Femur (tissue), 1 donor: ENCODE data around the gene CLDN19.
"Not testable (repeated sequence)": the region's sequence is repeated elsewhere in the genome, so short reads cannot be mapped to it uniquely, and the experiment has no call there.

Experiments
- DNase-seq: peaks from one replicate; pipeline ENCODE4 v3.0.0-alpha.2; 2017

CLDN19 gene

DNA sequence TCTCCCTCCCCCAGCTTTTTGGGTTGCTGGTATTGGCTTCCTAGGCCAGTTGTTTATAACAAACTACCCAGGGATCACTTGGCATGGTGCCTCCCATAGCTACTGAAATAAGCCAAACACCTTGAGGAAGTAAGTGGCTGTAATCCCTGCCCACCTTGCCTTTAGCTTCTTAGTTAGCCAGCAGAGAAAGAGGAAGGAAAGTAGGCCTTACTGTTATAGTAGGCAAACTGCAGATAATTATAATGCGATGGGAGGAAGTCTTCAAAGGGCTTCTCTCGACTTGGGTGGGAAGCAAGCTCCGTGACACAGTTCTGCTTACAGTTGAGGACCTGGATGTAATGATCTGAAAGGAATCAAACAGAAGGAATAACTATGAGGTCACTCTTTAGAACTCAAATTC is 18.6 kb upstream of the CLDN19 start:
- DNase-seq, result no peak

DNA sequence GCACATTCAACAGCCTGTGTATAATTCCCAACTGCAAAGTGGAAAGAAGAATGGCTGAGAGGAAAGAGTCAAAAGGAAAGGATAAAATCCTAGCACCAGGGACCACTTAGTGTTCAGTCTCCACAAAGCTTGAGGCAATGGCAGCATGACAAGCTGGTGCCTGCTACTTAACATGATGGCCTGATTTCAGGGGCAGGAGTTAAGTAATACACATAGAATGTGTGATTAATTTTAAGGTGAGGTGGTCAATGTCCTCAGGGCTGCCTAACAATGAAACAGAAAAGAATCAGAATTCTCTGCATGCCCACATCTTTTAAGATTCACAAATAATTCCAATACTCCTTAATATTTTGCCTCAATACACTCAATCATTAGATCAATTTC is 17.8 kb upstream of the CLDN19 start:
- no peak for DNase-seq

DNA sequence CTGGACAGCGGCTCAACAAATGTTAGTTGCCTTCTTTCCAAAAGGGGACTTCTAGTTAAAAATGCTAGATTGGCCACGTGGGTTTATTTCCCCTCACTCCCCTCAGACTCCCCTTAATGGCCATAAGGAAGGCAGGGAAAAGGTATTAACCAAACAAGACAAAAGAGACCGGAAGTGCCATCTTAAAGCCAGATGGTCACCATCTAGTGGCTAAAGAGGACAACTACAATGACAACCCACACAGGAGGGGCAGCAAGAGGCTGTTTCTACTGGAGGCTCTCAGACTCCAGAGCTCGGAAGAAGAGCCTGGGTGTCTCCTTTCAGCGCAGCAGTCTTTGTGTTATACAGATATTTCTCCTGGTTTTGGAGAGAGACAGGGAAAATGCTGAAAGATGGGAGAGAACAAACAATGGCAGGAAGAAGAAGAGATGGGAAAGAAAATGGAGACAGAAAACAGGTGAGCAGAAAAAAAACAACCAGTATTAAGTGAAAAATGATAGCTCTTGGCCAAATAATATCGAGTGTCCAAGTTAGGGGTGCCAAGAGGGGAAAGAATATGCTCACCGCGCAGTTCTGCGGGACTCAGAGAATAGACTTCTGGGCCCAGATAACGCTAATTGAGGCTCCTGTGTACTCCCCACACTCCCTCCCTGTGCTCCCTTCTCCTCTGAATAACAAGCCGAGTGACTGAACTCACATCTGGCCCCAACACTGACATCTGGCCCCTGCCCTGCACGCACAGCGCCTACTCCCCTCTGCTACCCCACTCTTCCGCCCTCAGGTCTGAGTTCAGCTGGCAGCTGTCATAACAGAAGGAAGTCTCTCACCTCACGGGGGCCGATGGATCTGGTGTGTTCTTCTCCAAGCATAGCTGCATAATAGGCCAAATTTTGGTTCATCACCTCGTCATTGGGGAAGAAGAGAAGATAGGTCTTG is 17.2 kb upstream of the CLDN19 start:
- DNase-seq, result no peak

- DNase-seq, result no peak
Observed at GRCh38 chr1:42753070-42753469, 13.0 kb upstream of the CLDN19 start.

- DNase-seq, result no peak
Observed at GRCh38 chr1:42752284-42752683, 12.2 kb upstream of the CLDN19 start.

DNA sequence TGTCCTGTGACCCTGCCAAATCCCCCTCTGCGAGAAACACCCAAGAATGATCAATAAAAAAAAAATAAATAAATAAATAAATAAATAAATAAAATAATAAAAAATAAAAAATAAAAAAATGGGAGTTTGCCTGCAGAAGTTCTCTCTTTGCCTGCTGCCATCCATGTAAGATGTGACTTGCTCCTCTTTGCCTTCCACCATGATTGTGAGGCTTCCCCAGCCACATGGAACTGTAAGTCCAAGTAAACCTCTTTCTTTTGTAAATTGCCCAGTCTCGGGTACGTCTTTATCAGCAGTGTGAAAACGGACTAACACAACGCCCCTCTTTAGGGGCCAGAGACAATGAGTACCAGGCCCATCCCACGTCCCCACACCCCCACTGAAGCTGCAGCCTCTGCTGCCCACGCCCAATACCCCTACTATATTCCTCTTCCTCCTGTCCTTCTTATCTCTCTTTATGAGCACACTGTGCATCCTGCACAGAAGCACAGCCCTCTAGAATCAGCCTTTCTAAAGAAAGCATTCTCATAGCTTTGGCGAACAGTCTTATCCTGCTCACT is 11.6 kb upstream of the CLDN19 start:
- not testable (repeated sequence) for DNase-seq

DNA sequence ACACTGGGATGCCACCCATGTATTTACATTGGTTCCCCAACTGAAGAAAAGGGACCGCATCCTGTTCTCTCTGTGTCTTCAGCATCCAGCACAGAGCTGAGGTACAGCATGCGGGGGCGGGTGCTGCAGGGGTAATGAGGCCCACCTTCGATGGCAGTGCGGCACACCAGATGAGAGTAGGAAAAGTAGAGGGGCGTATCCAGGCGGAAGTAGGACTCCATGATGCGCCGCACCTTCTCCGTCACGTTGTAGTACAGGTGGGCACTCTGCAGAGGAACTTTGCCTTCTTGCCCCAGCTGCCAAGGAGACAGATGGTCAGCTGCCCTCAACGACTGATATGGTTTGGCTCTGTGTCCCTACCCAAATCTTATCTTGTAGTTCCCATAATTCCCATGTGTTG is 10.0 kb upstream of the CLDN19 start:
- no peak for DNase-seq

DNA sequence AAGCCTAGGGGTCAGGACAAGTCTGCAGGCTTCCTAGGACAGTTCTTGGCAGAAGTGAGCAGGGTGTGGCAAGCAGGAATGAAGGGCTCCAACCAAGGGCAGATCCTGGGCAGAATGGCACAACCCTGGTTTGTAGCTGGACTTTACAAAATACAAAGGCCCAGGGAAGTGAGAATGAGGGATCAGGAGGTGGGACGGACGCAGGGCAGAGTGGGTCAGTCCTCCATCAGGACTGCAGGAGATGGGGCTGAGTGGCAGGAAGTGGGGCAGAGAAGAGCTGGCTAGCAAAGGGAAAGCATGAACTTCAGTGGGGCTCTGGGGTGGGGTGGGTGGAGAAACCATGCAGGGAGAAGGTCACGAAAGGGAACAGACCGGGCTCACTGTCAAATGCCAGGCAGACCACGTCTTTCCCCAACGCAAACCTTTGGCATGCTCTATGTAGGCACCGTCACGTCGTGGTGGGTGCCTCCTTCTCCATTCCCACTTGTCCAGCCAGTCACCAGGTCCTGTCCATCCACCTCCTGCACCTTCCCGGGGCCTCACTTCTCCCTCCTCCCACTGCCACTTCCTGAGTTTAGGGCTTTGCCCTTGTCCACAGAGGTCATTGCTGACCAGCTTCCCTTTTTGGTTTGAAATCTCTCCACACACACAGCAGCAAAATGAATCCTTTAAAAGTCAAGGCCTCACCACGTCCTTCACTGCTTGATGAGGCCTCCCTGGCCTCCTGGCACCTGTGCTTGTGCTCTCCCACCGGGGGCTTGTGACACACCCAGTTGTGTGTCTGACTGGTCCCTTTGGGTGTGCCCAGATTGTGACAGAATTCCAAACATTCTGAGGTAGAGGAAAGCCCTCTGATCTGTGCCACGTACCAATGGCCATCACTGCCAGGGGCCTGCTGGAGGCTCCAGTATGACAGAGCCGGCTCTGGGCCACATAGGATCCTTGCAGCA is 8.7 kb upstream of the CLDN19 start:
- no peak for DNase-seq

DNA sequence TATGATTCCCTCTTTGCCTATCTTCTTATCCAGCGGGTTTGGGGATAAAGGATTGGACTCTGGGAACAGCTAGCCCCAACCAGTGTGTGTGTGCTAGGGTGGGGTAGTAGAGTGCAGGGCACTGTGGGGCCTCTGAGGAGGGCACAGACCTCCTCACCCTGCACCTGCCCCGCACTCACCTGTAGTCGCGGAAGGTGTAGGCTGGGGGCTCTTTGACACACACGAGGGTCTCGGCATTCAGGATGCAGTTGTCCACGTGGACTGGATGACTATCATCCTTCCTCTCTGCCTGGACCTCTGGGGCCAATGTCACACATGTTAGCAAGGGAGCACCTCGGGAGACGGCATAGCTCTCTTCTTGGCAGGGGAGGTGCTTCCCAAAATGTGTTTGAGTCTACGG is 8.0 kb upstream of the CLDN19 start:
- no peak for DNase-seq

DNA sequence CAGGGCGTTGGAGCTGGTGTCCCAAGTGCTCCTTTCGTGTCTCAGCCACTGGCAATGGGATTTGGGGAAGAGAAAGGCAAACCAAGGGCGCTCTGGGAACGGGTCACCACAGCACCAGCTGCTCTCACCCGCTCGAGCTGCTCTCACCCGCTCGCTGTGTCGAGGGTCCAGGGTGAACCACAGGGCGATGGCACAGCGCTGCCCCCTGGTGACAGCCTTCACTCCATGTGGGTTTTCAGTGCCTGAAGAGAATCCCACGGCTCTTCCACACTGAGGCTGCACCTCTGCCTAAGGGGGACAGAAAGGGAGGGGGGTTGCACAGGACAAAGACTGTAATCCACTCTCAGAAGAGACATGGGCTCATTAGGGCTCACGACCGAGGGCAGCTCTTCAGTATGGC is 7.1 kb upstream of the CLDN19 start:
- DNase-seq, result no peak

DNA sequence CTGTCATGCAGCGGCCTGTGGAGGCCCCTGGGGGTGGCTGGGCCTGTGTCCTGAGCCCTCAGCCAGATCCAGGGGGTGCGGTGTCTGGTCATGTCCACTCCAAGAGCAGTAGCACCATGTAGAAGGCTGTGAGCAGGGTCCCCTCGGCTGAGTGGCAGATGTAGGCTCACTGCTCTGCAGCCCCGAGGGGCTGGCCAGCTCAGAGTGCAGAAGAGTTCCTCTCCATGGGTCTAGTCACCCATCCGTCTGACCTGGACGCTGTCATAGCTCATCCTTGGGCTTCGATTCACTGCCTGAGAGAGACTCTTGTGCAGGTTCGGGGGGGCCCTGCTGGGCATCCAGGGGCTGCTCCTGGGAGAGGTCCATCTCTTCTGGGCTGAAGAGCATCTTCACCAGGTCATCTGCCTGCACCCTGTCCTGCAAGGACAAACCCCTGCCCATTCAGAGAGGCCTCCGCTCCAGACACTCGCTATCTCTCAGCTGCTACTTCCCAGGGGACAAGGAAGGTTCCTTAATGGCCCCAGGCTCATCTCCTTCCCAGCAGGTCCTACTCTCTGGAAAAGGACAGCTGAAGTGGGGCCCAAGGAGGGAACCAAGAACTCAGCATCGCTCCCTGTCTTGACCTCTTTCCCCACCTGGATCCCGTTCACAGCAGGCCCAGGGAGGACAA is 6.5 kb upstream of the CLDN19 start:
- no peak for DNase-seq

DNA sequence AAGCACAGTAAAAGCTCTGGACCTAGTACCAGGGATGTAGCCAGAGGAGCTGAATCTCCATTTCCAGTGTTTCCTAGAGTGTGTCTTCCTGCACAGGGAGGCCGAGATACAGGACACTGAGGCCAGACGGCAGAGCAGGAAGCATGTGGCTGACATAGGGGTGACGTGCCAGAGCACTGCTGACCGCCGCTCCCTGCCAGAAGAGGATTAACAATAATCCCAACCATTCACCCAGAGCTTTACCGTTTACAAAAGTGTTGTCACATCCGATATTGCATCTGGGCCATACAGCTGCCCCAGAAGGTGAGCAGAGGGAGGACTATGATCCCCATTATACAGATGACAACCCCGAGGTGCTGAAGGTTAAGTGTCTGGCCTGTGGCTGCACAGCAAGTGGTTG is 5.8 kb upstream of the CLDN19 start:
- no peak for DNase-seq

- no peak for DNase-seq
Observed at GRCh38 chr1:42744148-42744413, 4.0 kb upstream of the CLDN19 start.

DNA sequence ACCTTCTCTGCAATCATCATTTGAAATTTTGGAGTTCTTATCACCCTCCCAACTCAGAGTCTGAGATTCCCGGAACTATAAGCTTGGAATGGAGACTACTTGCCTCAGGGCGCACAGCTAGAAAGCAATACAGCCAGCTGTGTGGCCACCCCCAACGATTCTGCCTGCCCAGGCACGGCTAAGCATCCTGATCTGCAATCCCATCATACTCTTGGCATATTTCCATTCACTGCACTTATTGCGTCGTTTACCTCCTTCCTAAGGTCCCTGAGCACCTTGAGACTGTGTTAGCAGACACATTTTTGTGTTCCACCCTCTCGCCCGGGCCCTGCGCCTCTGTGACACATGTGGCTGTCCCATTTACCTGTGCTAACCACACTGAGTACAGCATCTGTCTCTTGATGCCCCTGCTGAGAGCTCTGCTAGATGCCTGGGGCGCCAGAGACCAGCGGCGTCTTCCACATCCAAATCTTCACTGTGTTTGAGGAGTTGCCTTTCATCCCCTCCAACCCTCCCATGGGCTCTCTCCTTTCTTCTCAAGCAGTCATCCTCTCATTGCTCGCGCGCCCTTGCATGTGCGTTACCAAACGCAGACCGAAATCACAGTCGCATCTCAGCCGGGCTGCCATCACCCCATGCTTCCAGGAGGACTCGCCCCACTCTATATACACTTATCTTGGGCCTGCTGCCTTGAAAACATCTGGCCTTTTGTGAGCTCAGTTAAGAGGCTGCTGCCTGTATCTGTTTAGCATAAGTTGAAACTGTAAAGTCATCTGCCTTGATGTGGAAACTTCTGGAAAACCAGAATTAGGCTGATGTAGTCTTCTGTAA is 3.5 kb upstream of the CLDN19 start:
- DNase-seq, result no peak

DNA sequence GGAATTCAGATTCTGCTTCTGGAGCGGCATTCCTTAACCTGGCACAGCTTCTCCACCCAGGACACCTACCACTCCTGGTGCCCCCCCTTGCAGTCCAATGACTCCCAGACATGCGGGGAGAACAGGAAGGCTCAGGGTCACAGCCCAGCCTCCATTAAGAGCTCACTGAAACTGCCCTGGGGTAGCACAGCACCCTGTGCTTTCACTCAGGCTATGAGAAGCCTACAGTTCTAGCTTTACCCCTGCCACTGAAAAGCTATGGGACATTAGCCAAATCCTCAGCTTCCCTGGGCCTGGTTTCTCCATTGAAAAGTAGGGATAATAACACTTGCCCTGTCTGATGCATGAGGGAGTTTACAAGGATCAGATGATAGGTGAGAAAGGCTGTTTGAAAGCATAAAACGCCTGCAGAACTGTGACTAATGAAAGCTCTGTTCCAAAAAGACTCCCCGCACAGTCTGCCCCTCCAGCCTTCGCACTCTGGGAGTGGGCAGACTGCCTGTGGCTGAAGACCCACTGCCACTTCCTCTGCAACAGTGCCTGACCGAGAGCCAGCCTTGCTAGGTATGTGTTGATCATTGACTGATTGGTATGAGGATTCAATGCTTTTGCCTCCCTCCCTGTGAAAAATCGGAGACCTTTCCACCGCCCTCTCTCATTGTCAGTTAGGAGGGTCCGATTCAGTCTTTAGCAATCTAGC is 2.7 kb upstream of the CLDN19 start:
- DNase-seq, result no peak

GRCh38 chr1:42742141-42742540 is 2.1 kb upstream of the CLDN19 start:
- no peak for DNase-seq

DNA sequence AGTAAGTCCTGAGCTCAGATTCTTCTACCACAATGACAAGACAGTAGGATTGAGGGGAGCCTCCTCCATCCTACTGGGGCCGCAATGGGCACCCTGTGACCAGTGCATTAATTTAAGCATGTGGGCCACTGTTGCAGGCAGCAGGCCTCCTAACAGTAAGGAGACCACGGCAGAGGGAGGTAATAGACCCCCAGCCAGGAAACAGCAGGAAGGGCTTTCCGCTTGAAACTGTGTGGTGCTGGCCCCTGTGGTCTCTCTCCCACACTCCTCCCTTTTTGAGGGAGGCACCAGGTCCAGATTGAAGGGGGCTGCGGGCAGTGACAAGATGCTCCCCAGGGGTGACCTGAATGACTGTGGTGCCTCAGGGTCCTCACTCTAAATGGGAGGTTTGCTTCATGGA is 1.7 kb upstream of the CLDN19 start:
- no peak for DNase-seq

- DNase-seq, result no peak
Observed at GRCh38 chr1:42740851-42741580, 980 bp upstream of the CLDN19 start.

DNA sequence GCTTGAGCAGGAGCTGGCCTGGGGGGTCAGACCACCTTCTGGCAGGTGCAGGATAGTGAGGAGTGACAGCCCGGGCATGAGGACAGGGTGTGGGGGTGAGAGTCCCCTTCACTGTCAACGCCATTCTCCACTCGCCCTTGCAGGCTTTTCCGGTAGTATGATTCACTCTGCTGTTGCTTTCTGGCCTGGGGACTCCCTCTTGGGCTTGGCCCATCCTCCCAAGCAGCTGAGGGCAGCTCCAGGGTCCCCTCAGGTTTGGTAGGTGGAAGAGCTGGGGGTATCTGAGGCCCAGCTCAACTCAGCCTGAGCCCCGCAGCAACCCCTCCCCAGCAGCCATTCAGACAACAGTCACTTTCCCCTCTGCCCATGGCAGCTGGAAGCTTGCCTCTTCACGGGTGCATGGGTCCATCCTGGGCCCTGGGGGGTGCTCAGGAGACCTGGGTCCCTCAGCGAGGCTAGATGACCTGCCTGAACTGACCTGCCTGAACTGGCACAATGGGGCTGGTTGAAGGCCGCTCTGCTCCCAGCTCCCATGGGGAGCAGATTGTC is 1.3 kb downstream of the CLDN19 start:
- DNase-seq, result no peak

DNA sequence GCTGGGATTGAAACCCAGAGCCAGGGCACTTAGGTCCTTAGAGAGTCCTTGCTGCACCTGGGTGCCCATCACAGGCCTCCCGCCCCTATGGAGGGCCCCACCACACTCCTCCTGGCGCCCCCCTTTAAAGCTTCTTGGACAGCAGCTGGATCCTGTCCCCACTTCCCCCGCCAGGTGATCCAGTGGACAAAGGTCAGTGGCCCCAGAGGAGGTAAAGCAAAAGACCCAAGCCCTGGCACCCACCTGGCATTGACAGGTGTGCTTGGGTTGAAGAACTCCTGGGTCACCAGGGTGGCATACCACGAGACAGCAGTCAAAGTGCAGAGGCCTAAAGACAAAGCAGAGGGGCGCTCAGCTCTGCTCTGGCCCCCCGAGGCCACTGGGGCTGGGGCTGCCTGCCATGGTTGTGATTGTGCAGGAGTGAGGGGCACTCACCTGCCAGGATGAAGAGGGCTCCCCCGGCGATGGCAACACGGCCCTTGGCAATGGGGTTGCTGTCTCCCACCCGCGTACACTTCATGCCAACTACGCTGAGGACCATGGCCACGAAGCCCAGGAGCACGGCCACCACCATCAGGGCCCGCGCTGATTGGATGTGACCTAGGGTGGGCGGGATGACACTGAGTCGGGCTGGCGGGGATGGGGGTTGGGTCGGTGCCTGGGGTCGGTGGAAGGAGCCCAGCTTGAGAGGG is 1.9 kb downstream of the CLDN19 start:
- DNase-seq, result no peak
